ENCODE results near the gene PLXNA3.

GRCh38 chrX:154431341-154431740 lies 26.7 kb upstream of the PLXNA3 start:
- TF ChIP-seq POLR2AphosphoS5 (IDR thresholded peaks at IDR 0.05; ENCODE audit: low read depth, low read length) (no peak), CTCF (IDR thresholded peaks at IDR 0.05 in 2 of 3, conservative IDR thresholded peaks at IDR 0.05 in 1 of 3; ENCODE audit: borderline replicate concordance in 1 of 3, insufficient read depth in 1 of 3, low read depth in 2 of 3, low read length in 2 of 3) (no peak), EZH2 (IDR thresholded peaks at IDR 0.05) (no peak), EGR1 (IDR thresholded peaks at IDR 0.05; ENCODE audit: low read depth) (no peak), TCF7L2 (IDR thresholded peaks at IDR 0.05; ENCODE audit: borderline replicate concordance, extremely low read depth, insufficient read depth, insufficient read length) (no peak), MAX (IDR thresholded peaks at IDR 0.05) (no peak), EZH2phosphoT487 (IDR thresholded peaks at IDR 0.05; ENCODE audit: borderline replicate concordance) (no peak), RAD21 (IDR thresholded peaks at IDR 0.05; ENCODE audit: low read depth) (no peak), ELF1 (IDR thresholded peaks at IDR 0.05; ENCODE audit: borderline replicate concordance, low read depth) (no peak), POLR2A (IDR thresholded peaks at IDR 0.05; ENCODE audit: borderline replicate concordance, extremely low read depth, insufficient read depth, insufficient read length) (no peak)
